NCI-H1436 treated with DMSO at 0.1 percent for 48 hours (cell line): ENCODE results near the gene NSUN3.
"Not testable (repeated sequence)": the region's sequence is repeated elsewhere in the genome, so short reads cannot be mapped to it uniquely, and the experiment has no call there.

ENCODE experiments used
- DNase-seq: peaks from one replicate; lab custom pipeline; 2025; lab: John Stamatoyannopoulos, UW

Gene NSUN3

DNA sequence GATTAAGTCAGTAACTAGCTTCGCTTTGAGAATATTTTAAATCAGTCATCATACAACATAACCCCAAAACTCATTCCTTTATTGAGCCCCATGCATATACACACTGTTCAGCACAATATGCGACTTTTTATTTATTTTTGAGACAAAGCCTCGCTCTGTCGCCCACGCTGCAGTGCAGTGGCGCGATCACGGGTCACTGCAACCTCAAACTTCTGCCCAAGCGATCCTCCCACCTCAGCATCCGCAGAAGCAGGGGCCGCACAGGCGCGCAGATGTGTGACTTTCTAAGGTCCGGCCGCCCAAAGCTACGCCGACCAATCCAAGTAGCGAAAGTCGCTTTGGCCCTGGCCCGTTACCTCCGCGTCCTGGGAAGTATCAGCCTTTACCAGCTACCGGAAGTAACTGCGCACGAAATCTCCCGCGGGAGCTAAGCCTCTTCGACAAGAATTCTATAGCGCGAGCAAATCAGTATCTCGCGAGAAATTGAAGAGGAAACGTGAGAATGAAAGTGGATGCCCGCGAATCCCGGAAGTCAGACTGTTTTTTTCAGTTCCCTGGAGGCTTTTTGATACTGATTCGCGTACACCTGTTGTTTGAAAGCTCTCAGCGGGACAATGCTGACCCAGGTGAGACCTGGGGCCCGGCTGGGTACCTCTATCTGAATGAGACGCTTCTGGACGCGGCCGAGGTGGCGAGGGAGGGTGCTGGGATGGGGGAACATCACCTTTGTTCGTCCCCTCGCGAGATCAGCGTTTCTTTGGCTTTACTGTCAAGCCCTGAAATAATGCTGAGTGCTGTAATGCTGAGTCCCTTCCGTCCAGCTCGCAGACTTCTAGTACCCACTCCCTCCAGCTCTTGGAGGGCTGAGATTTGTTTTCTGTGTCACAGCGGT, at the start of gene NSUN3, which contains the start of gene DHFR2:
TSS of gene NSUN3 (plus strand) at position 549 of the 892 bp plus-strand sequence. CDS start at position 615, 66 bp downstream.
TSS of gene DHFR2 (minus strand) at position 404 of the 892 bp plus-strand sequence. CDS start 1,405 bp downstream, outside the sequence.
- DNase-seq, result peak; percentile 91

GRCh38 chr3:94015025-94015424, 47.8 kb upstream of the NSUN3 start:
- no peak for DNase-seq

DNA sequence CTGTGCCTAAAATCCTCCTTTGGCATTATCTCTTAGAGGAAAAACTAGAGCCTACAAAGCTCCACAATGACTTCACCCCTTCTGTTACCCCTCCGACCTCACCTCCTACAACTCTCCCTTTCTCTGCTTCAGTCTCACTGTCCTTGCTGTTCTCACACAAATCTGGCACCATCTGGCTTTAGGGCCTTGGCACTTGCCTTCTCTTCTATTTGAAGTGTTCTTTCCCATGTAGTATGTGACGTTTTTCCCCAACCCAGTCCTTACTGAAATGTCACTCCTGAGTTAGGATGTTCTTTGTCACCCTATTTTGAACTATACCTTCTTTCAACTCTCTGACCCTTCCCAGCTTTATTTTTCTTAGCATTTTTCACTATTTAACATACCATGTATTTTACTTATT, 43.2 kb upstream of the NSUN3 start:
- no peak for DNase-seq

DNA sequence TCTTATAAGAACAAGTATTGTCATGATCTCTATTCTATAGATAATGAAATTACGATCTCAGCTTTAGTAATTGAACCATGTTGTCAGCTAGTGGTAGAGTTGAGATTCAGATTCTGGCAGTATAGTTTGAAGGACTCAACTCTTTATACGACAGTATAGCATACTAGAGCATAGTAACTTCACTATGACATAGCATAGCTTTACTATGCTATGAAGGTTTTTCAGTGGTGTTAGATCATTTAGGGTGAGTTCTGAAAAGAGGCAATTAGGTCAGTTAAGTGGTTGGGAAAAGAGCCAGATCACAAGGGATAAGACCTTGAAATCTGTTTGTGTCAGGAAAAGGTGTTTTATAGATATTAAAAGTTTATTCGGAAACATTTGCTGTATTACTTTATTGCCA, 42.6 kb upstream of the NSUN3 start:
- DNase-seq, result no peak

- no peak for DNase-seq
Observed at GRCh38 chr3:94024385-94024784, 38.5 kb upstream of the NSUN3 start.

DNA sequence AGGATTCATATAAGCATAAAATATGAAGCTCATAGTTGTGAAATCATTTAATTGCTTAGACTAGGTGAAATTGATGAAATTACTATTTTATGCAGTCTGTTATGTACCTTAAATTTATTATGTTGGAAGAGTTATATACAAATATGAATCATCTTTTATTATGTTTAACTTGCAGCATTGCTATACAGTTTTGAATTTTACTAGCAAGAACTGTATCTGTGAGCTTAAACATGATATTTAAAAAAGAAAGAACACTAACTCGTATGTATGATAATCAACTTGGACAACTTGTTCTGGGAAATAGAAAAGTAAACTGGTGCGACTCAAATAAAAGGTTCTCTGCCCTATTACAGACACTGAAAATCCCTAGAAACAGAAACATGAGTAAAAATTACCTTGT, 36.2 kb upstream of the NSUN3 start:
- no peak for DNase-seq

GRCh38 chr3:94028093-94028837, 34.6 kb upstream of the NSUN3 start, which contains the start of gene STX19:
TSS of gene STX19 (minus strand) at chr3:94028597. CDS start at chr3:94015269, 13,328 bp downstream.
- peak; percentile 64 for DNase-seq

DNA sequence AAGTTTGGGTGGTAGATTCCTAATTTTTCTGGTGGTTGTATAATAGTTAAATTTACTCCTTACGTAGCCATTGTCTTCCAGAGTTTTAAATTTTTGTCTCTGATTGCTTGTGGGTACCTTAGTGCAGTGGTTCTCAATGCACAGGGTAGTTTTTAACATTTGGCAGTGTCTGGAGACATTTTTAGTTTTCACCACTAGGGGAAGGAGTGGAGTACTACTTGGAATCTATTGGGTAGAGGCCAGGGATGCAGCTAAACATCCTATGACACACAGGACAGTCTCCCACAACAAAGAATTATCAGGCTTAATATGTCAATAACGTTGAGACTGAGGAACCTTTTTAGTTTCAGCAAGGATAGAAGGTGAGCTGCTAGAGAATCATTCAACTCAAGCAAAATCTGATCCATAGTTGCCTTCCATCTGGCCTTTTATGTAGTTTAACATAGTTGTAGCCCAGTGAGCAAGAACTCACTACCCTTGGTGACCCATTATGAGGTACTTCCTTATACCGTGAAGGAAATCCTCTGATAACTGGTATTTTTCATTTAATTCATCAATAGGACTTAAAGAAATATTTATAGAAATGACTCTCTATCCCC, 25.9 kb upstream of the NSUN3 start:
- no peak for DNase-seq

- DNase-seq, result no peak
Observed at GRCh38 chr3:94043285-94043684, 19.6 kb upstream of the NSUN3 start.

DNA sequence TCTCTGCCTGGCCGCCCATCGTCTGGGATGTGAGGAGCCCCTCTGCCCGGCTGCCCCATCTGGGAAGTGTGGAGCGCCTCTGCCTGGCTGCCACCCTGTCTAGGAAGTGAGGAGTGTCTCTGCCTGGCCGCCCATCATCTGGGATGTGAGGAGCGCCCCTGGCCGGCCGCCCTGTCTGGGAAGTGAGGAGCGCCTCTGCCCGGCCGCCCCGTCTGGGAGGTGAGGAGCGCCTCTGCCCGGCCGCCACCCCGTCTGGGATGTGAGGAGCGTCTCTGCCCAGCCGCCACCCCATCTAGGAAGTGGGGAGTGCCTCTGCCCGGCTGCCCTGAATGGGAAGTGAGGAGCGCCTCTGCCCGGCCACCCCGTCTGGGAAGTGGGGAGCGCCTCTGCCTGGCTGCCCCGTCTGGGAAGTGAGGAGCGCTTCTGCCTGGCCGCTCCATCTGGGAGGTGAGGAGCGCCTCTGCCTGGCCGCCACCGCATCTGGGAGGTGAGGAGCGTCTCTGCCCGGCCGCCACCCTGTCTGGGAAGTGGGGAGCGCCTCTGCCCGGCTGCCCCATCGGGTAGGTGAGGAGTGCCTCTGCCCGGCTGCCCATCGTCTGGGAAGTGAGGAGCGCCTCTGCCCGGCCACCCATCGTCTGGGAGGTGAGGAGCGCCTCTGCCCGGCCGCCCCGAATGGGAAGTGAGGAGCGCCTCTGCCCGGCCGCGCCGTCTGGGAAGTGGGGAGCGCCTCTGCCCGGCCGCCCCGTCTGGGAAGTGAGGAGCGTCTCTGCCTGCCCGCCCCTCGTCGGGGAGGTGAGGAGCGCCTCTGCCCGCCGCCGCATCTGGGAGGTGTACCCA, 18.5 kb upstream of the NSUN3 start:
- not testable (repeated sequence) for DNase-seq

GRCh38 chr3:94046533-94046932, 16.3 kb upstream of the NSUN3 start:
- no peak for DNase-seq

DNA sequence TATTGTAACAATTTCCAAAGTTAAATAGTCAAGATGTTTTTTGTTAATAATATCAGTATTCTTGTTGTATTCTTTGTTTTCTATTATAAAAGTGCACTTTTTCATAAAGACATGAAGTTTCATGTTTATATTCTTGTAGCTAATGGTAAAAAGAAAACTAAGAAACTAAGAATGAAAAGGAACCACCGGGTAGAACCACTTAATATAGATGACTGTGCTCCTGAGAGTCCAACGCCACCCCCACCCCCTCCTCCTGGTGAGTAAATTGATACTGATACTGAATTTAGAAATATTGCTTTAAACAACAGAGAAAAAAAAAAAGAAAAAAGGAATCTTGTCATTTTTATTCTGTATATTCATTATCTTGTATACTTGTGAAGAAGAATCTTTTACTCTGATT, 13.6 kb upstream of the NSUN3 start:
- DNase-seq, result no peak

DNA sequence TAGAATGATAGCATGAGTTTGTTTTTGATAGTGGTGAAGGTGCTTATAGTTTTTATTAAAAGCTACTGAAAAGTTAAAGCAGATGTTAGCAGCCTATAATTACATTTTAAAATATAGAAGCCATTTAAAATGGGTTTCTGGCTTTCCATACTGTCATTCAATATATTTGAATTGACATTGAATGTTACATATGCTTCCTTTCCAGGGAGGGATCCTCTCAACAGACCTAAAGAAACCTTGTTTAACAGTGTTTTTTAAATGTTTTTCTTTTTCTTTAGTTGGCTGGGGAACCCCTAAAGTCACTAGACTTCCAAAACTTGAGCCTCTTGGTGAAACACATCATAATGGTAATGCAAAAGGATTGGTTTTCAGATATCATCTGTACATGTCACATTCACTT, 12.3 kb upstream of the NSUN3 start:
- DNase-seq, result no peak

- DNase-seq, result no peak
Observed at GRCh38 chr3:94061297-94061696, 1.6 kb upstream of the NSUN3 start.

DNA sequence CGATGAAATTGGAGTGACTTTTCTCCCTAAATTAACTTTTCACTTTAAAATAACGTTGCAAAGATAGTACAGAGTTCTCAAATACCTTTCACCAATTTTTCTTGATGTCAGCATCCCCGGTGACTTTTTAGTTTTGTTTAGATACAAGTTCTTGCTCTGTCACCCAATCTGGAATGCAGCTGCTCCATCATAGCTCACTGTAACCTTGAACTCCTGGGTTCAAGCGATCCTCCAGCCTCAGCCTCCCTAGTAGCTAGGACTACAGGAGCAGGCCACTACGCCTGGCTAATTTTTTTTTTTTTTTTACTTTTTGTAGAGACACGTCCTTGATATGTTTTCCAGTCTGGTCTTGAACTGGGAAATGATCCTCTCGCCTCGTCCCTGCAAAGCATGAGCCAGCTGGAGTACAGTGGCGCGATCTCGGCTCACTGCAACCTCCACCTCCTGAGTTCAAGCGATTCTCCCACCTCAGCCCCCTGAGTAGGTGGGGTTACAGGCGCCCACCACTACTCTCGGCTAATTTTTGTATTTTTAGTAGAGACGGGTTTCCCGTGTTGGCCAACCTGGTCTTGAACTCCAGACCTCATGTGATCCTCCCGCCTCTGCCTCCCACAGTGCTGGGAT, 747 bp downstream of the NSUN3 start:
- no peak for DNase-seq

DNA sequence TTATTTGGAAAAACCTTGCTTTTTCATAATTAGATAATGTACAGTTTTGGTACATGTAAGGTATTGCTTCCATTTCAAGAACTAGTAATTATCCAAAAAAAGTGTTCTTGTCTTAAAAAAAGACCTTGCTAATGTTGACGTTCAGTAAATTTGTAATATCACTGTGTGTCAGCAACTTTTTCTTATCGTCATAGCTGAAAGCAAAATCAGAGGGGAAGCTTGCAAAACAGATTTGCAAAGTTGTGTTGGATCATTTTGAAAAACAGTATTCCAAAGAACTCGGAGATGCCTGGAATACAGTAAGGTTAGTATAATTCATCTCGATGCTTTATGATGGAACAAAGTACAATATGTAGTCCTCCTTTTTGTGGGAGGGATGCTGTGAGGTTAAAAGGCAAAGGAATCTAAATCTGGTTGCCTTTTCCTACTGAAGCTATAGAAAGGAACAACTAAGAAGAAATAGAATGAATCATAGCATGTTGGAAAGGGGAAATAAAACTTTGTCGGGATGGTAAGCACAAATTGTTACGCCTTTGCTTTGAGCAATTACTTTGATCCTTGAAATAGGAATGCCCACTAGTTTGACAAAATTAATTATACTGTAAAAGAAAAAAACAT, 1.5 kb downstream of the NSUN3 start:
- no peak for DNase-seq

DNA sequence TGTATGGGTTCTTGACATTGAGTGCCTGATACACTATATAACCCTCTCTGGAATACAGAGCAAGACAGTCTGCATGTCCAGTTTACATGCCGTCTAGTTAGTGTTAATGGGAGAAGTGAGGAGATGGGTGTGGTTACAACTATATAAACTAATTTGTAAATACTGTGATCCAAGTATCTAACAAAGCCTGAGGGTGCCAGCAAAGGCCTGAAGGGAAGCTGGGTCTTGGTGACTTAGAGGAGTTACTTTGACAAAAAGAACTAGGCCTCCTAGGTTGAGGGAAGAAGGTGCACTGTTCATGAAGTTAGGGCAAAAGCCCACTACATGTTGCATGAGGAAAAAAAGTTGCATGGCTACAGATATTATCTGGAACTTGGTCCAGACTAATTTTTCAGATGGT, 2.3 kb downstream of the NSUN3 start:
- DNase-seq, result no peak

GRCh38 chr3:94065819-94066480, 3.1 kb downstream of the NSUN3 start:
- DNase-seq, result no peak

DNA sequence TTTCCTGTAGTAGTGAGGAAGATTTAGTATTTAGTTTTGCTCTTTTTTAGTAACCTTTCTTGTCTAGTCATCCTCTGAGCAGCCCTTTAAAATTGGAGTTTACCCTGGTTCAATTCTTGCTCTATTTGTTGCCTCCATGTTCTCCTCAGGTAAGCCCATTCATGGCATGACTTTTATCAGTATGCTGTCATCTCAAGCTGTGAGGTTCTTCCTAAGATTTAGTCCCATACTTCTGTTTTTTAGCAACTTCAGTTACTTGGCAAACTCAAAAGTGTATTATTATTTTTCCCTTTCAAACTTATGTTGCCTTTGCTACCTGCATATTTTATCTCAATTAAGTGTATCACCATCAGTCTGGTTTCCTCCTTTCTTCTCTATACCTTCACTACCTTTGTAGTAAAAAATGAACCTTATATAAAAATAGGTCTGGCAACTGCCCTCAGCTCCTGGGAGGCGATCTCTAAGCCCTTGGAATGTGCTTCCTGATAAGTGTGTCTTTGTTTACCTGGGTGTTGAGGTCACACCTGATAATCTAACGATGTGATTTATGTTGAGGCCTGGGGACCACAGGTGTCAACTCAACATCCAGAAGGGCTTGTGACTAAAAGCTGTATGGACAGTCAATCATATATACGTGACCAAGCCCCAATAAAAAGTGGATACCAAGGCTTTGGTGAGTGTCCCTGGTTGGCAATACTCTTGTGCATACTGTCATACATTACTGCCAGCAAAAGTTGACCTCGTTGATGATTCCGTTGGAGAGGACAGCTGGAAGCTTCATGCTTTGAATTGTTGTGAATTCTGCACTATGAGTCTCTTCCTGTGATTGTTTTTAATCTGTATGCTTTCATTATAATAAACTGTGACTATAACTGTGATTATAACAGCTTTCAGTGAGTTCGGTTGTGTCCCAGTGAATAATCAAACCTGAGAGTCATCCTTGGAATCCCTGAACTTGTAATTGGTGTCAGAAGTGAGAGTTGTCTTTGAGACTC, 3.9 kb downstream of the NSUN3 start:
- no peak for DNase-seq
